Activated naive CD8-positive, alpha-beta T cell (primary cell): ENCODE measurements around the gene PDCL2.
"Not testable (repeated sequence)": the region's sequence is repeated elsewhere in the genome, so short reads cannot be mapped to it uniquely, and the experiment has no call there.

Experiments used
- H3K27ac Mint-ChIP-seq: one replicate; pipeline ENCODE4 v1.8.0; 2021; ENCODE audit warnings: mixed read lengths
- H3K27me3 Mint-ChIP-seq: one replicate; pipeline ENCODE4 v1.8.0; 2021; ENCODE audit warnings: mixed read lengths
- H3K36me3 Mint-ChIP-seq: one replicate; pipeline ENCODE4 v1.8.0; 2021; ENCODE audit warnings: mixed read lengths
- H3K4me1 Mint-ChIP-seq: one replicate; pipeline ENCODE4 v1.8.0; 2021; ENCODE audit warnings: low read depth, mixed read lengths
- H3K4me3 Mint-ChIP-seq: one replicate; pipeline ENCODE4 v1.8.0; 2021; ENCODE audit warnings: mild to moderate bottlenecking, mixed read lengths
- H3K9me3 Mint-ChIP-seq: one replicate; pipeline ENCODE4 v1.8.0; 2021; ENCODE audit warnings: low read depth, mixed read lengths

The PDCL2 gene

GRCh38 chr4:55560096-55560495 lies 31.9 kb downstream of the PDCL2 start:
- H3K27me3 Mint-ChIP-seq, result peaks cover 5% of the 10 kb centered on the region
- peaks cover 7% of the 10 kb centered on the region for H3K4me1 Mint-ChIP-seq
- no peaks in the 10 kb centered on the region for H3K36me3 Mint-ChIP-seq
- no peaks in the 10 kb centered on the region for H3K9me3 Mint-ChIP-seq
- no peak overlapping the region for H3K27ac Mint-ChIP-seq
- no peak overlapping the region for H3K4me3 Mint-ChIP-seq

GRCh38 chr4:55554453-55555030 lies 37.5 kb downstream of the PDCL2 start:
- Mint-ChIP-seq H3K9me3 (no peaks in the 10 kb centered on the region), H3K4me1 (peaks cover 10% of the 10 kb centered on the region), H3K4me3 (no peak overlapping the region), H3K27ac (no peak overlapping the region), H3K27me3 (peaks cover 11% of the 10 kb centered on the region), H3K36me3 (no peaks in the 10 kb centered on the region)

GRCh38 chr4:55553441-55554201 lies 38.4 kb downstream of the PDCL2 start:
- Mint-ChIP-seq H3K27me3 (peaks cover 11% of the 10 kb centered on the region), H3K27ac (no peak overlapping the region), H3K36me3 (no peaks in the 10 kb centered on the region), H3K4me3 (no peak overlapping the region), H3K9me3 (no peaks in the 10 kb centered on the region), H3K4me1 (peaks cover 15% of the 10 kb centered on the region)

- H3K27me3 Mint-ChIP-seq, H3K9me3 Mint-ChIP-seq, H3K36me3 Mint-ChIP-seq, H3K4me3 Mint-ChIP-seq, H3K27ac Mint-ChIP-seq: not testable (repeated sequence)
- H3K4me1 Mint-ChIP-seq, result peaks cover 24% of the 10 kb centered on the region
Observed at GRCh38 chr4:55551964-55552363, 40.1 kb downstream of the PDCL2 start.

- Mint-ChIP-seq H3K27ac (peak overlapping the region; percentile 76), H3K4me3 (no peak overlapping the region), H3K36me3 (no peaks in the 10 kb centered on the region), H3K9me3 (no peaks in the 10 kb centered on the region), H3K4me1 (peaks cover 28% of the 10 kb centered on the region), H3K27me3 (peaks cover 4% of the 10 kb centered on the region)
Observed at GRCh38 chr4:55549888-55550287, 42.2 kb downstream of the PDCL2 start.

GRCh38 chr4:55547918-55548317 lies 44.1 kb downstream of the PDCL2 start:
- Mint-ChIP-seq H3K4me3 (peak overlapping the region; percentile 93), H3K9me3 (no peaks in the 10 kb centered on the region), H3K27me3 (peaks cover 3% of the 10 kb centered on the region), H3K4me1 (peaks cover 45% of the 10 kb centered on the region), H3K27ac (peak overlapping the region; percentile 75), H3K36me3 (no peaks in the 10 kb centered on the region)

- no peaks in the 10 kb centered on the region for H3K9me3 Mint-ChIP-seq
- H3K27me3 Mint-ChIP-seq, result no peaks in the 10 kb centered on the region
- H3K4me1 Mint-ChIP-seq, result peaks cover 47% of the 10 kb centered on the region
- H3K27ac Mint-ChIP-seq, result peak overlapping the region; percentile 75
- no peaks in the 10 kb centered on the region for H3K36me3 Mint-ChIP-seq
- peak overlapping the region; percentile 93 for H3K4me3 Mint-ChIP-seq
Observed at GRCh38 chr4:55547466-55547770, 44.6 kb downstream of the PDCL2 start.

GRCh38 chr4:55546756-55547465 lies 45.1 kb downstream of the PDCL2 start, which contains the start of gene CLOCK:
CLOCK (minus strand) TSS chr4:55546909; CDS start chr4:55482785, 64,124 bp downstream.
- Mint-ChIP-seq H3K36me3 (no peaks in the 10 kb centered on the region), H3K27ac (peak within 1 kb of the TSS; percentile 91), H3K9me3 (no peaks in the 10 kb centered on the region), H3K4me3 (peak within 1 kb of the TSS; percentile 95), H3K27me3 (no peaks in the 10 kb centered on the region), H3K4me1 (peaks cover 49% of the 10 kb centered on the region)

GRCh38 chr4:55546506-55546755 lies 45.6 kb downstream of the PDCL2 start:
- H3K27me3 Mint-ChIP-seq, result no peaks in the 10 kb centered on the region
- H3K36me3 Mint-ChIP-seq, result no peaks in the 10 kb centered on the region
- H3K27ac Mint-ChIP-seq, result no peak overlapping the region
- peaks cover 53% of the 10 kb centered on the region for H3K4me1 Mint-ChIP-seq
- no peaks in the 10 kb centered on the region for H3K9me3 Mint-ChIP-seq
- peak overlapping the region; percentile 47 for H3K4me3 Mint-ChIP-seq

GRCh38 chr4:55545641-55546505 lies 46.2 kb downstream of the PDCL2 start:
- Mint-ChIP-seq H3K27ac (peak overlapping the region; percentile 91), H3K36me3 (no peaks in the 10 kb centered on the region), H3K4me3 (peak overlapping the region; percentile 95), H3K9me3 (no peaks in the 10 kb centered on the region), H3K4me1 (peaks cover 53% of the 10 kb centered on the region), H3K27me3 (no peaks in the 10 kb centered on the region)

GRCh38 chr4:55545151-55545550 lies 46.9 kb downstream of the PDCL2 start:
- H3K4me3 Mint-ChIP-seq, result peak overlapping the region; percentile 95
- H3K4me1 Mint-ChIP-seq, result peaks cover 54% of the 10 kb centered on the region
- peak overlapping the region; percentile 91 for H3K27ac Mint-ChIP-seq
- H3K36me3 Mint-ChIP-seq, result no peaks in the 10 kb centered on the region
- H3K27me3 Mint-ChIP-seq, result no peaks in the 10 kb centered on the region
- H3K9me3 Mint-ChIP-seq, result no peaks in the 10 kb centered on the region

- Mint-ChIP-seq H3K36me3 (no peaks in the 10 kb centered on the region), H3K4me3 (peak overlapping the region; percentile 53), H3K27ac (peak overlapping the region; percentile 41), H3K9me3 (no peaks in the 10 kb centered on the region), H3K4me1 (peaks cover 49% of the 10 kb centered on the region), H3K27me3 (no peaks in the 10 kb centered on the region)
Observed at GRCh38 chr4:55543858-55544257, 48.2 kb downstream of the PDCL2 start.

GRCh38 chr4:55540271-55540670 lies 51.8 kb downstream of the PDCL2 start:
- peaks cover 60% of the 10 kb centered on the region for H3K4me1 Mint-ChIP-seq

GRCh38 chr4:55539658-55540057 lies 52.4 kb downstream of the PDCL2 start:
- Mint-ChIP-seq H3K4me3 (no peak overlapping the region), H3K4me1 (peaks cover 55% of the 10 kb centered on the region), H3K27me3 (no peaks in the 10 kb centered on the region), H3K9me3 (no peaks in the 10 kb centered on the region), H3K27ac (no peak overlapping the region), H3K36me3 (peaks cover 3% of the 10 kb centered on the region)

More at GRCh38 chr4:55540271-55540670, 51.8 kb downstream of the PDCL2 start:
- H3K9me3 Mint-ChIP-seq, result no peaks in the 10 kb centered on the region
- no peaks in the 10 kb centered on the region for H3K27me3 Mint-ChIP-seq
- peaks cover 3% of the 10 kb centered on the region for H3K36me3 Mint-ChIP-seq
- no peak overlapping the region for H3K4me3 Mint-ChIP-seq
- H3K27ac Mint-ChIP-seq, result peak overlapping the region; percentile 28

- no peak overlapping the region for H3K4me3 Mint-ChIP-seq
- peaks cover 9% of the 10 kb centered on the region for H3K36me3 Mint-ChIP-seq
- no peak overlapping the region for H3K27ac Mint-ChIP-seq
- no peaks in the 10 kb centered on the region for H3K9me3 Mint-ChIP-seq
- H3K4me1 Mint-ChIP-seq, result peaks cover 45% of the 10 kb centered on the region
- no peaks in the 10 kb centered on the region for H3K27me3 Mint-ChIP-seq
Observed at GRCh38 chr4:55538531-55538930, 53.5 kb downstream of the PDCL2 start.
